HepG2 (cell line): ENCODE data around the gene DLG2. TPM values are rescaled to one million over a fixed set of nuclear protein-coding genes. Genes with fewer than 3 reads are reported as not detected.

Source experiments
- ATAC-seq: fragments of 200-7000 bp; cut with Tn5 transposase; 3 replicates; pipeline ENCODE4 v1.9.1; 2020; ENCODE audit warnings: mild to moderate bottlenecking, moderate library complexity
- BruUV-seq: library from RNA; stranded (reverse); fragments of 400-500 nt; replicated peaks from 2 replicates; lab custom pipeline; 2021; lab: Mats Ljungman, UMichigan
- CTCF ChIA-PET: fragments of 300-600 bp; formaldehyde crosslinking; extraction: SDS; loops from one replicate; lab custom pipeline; 2021; ENCODE audit warnings: low total read pairs, inconsistent platforms, low intra/inter-chr PET ratio; lab: Yijun Ruan, JAX
- POLR2A ChIA-PET: fragments of 350-600 bp; sonication (Branson Sonifier 250); formaldehyde crosslinking; loops from one replicate; lab custom pipeline; 2020; ENCODE audit warnings: antibody characterized with exemption, inconsistent platforms; lab: Yijun Ruan, JAX
- DNase-seq: peaks from one replicate; pipeline ENCODE4 v3.0.0-alpha.2; 2015; ENCODE audit warnings: low spot score
- FAIRE-seq: peaks from 3 replicates; lab custom pipeline; 2011; peaks lifted over from hg19 to GRCh38; lab: Jason Lieb, UNC
- H2AFZ ChIP-seq: one replicate; pipeline ENCODE4 v1.6.1; 2011; ENCODE audit warnings: low read length, inconsistent platforms
- H3K27ac ChIP-seq: fragments of 300-600 bp; 3 replicates; pipeline ENCODE4 v1.8.0; 2011; ENCODE audit warnings: mixed run types, mild to moderate bottlenecking, mixed read lengths, low read length, inconsistent platforms; ENCODE audit not compliant: insufficient read depth; ENCODE audit errors: extremely low read length
- H3K27me3 ChIP-seq, 2 experiments: fragments of 200-600 bp in 1 of 2; 2 replicates in 1 of 2; 3 replicates in 1 of 2; pipeline versions ENCODE4 v1.6.0 to v1.8.0; 2011; ENCODE audit warnings: low read length in 2 of 2, mild to moderate bottlenecking in 2 of 2, moderate library complexity in 2 of 2, inconsistent platforms in 1 of 2; ENCODE audit not compliant: insufficient read depth in 2 of 2, control insufficient read depth in 1 of 2
- H3K36me3 ChIP-seq, 2 experiments: fragments of 200-600 bp in 1 of 2; replicated peaks in 1 of 2; 2 replicates in 1 of 2; 3 replicates in 1 of 2; pipeline versions ENCODE4 v1.5.1 to v1.8.0; 2011; ENCODE audit warnings: low read length in 2 of 2, inconsistent platforms in 1 of 2; ENCODE audit not compliant: insufficient read depth in 2 of 2, control insufficient read depth in 1 of 2
- H3K4me1 ChIP-seq: 2 replicates; pipeline ENCODE4 v1.5.1; 2012; ENCODE audit warnings: low read length, inconsistent platforms; ENCODE audit not compliant: insufficient read depth
- H3K4me2 ChIP-seq: 2 replicates; pipeline ENCODE4 v1.6.0; 2011; ENCODE audit warnings: low read depth, low read length, inconsistent platforms
- H3K4me3 ChIP-seq, 3 experiments: fragments of 200-600 bp in 1 of 3; sonication (generic), shearing (Covaris generic) in 1 of 3; replicated peaks in 1 of 3; 2 replicates each; pipeline ENCODE4 v1.5.1; 2011 to 2016; ENCODE audit warnings: low read length in 3 of 3, inconsistent platforms in 2 of 3, low read depth in 2 of 3, mild to moderate bottlenecking in 2 of 3, control low read depth in 1 of 3, mixed read lengths in 1 of 3; ENCODE audit not compliant: insufficient read depth in 1 of 3
- H3K79me2 ChIP-seq: one replicate; pipeline ENCODE4 v1.6.1; 2011; ENCODE audit warnings: low read length, inconsistent platforms; ENCODE audit not compliant: insufficient read depth
- H3K9ac ChIP-seq: 2 replicates; pipeline ENCODE4 v1.6.0; 2011; ENCODE audit warnings: mild to moderate bottlenecking, low read depth, low read length, inconsistent platforms; ENCODE audit not compliant: insufficient read depth
- H3K9me3 ChIP-seq: 2 replicates; pipeline ENCODE4 v1.5.1; 2012; ENCODE audit warnings: mild to moderate bottlenecking, low read length
- H4K20me1 ChIP-seq: 2 replicates; pipeline ENCODE4 v1.6.0; 2011; ENCODE audit warnings: inconsistent platforms, mild to moderate bottlenecking, low read length, moderate library complexity; ENCODE audit not compliant: insufficient read depth
- FLYWCH1 ChIP-seq: sonication (generic); formaldehyde crosslinking; IDR thresholded peaks from 2 replicates; pipeline ENCODE4 v1.8.1; 2023; ENCODE audit warnings: mild to moderate bottlenecking, missing genetic modification reagents
- FOXP1 ChIP-seq, 2 experiments: fragments of 450-650 bp in 1 of 2; IDR thresholded peaks; 2 replicates each; pipeline ENCODE4 v1.6.1; 2017 to 2018; ENCODE audit warnings: antibody characterized with exemption in 1 of 2
- HHEX ChIP-seq: IDR thresholded peaks from 2 replicates; pipeline ENCODE4 v1.6.1; 2016; ENCODE audit warnings: control low read depth
- MZF1 ChIP-seq: sonication (generic); formaldehyde crosslinking; IDR thresholded peaks from 2 replicates; pipeline ENCODE4 v1.8.1; 2023; ENCODE audit warnings: mild to moderate bottlenecking, missing genetic modification reagents, borderline replicate concordance
- NR0B2 ChIP-seq: sonication (generic); formaldehyde crosslinking; IDR thresholded peaks from 2 replicates; pipeline ENCODE4 v1.4.0; 2020; ENCODE audit warnings: mild to moderate bottlenecking, missing genetic modification reagents
- RXRA ChIP-seq: sonication (generic); formaldehyde crosslinking; IDR thresholded peaks from 2 replicates; pipeline ENCODE4 v1.5.1; 2020; ENCODE audit warnings: missing genetic modification reagents
- SNAI1 ChIP-seq: sonication (generic); formaldehyde crosslinking; IDR thresholded peaks from 2 replicates; pipeline ENCODE4 v1.5.0; 2020; ENCODE audit warnings: mild to moderate bottlenecking, missing genetic modification reagents, borderline replicate concordance
- TFDP2 ChIP-seq: sonication (generic); formaldehyde crosslinking; IDR thresholded peaks from 2 replicates; pipeline ENCODE4 v1.4.0; 2020; ENCODE audit warnings: missing genetic modification reagents
- YEATS2 ChIP-seq: sonication (generic); formaldehyde crosslinking; IDR thresholded peaks from 2 replicates; pipeline ENCODE4 v1.4.0; 2020; ENCODE audit warnings: missing genetic modification reagents, borderline replicate concordance
- ZNF510 ChIP-seq: sonication (generic); formaldehyde crosslinking; IDR thresholded peaks from 2 replicates; pipeline ENCODE4 v1.4.0; 2020; ENCODE audit warnings: low read depth, mild to moderate bottlenecking, missing genetic modification reagents
- ZNF564 ChIP-seq: sonication (generic); formaldehyde crosslinking; IDR thresholded peaks from 2 replicates; pipeline ENCODE4 v1.8.1; 2023; ENCODE audit warnings: mild to moderate bottlenecking, missing genetic modification reagents
- ZNF652 ChIP-seq: IDR thresholded peaks from 2 replicates; pipeline ENCODE4 v1.6.1; 2016; ENCODE audit warnings: low read depth, borderline replicate concordance
- ZZZ3 ChIP-seq: sonication (generic); formaldehyde crosslinking; IDR thresholded peaks from 2 replicates; pipeline ENCODE4 v1.4.0; 2020; ENCODE audit warnings: missing genetic modification reagents, mild to moderate bottlenecking, borderline replicate concordance
- WGBS: methylation state at CpG from one replicate; pipeline ENCODE4 v1.1.6; 2017; ENCODE audit warnings: low lambda C conversion rate; 5-methylcytosine and 5-hydroxymethylcytosine counted together
- in situ Hi-C: cut with HindIII; loops from 2 replicates; pipeline ENCODE4 v1.10.0; 2017; ENCODE audit warnings: low pct_unique_long_range_greater_than_20kb; ENCODE audit not compliant: extremely low pct_ligation_motif_present
- intact Hi-C: fragments of 100-400 bp; cut with micrococcal nuclease; formaldehyde crosslinking; loops from one replicate; pipeline ENCODE4 v1.10.0; 2022; ENCODE audit not compliant: unreplicated experiment
- polyA plus RNA-seq, 8 experiments: library from polyadenylated mRNA; depleted of rRNA in 3 of 8; stranded (reverse) in 7 of 8; unstranded in 1 of 8; fragments of >200 nt; fragmentation: Illumina TruSeq in 4 of 8; extraction: Trizol in 4 of 8; gene quantifications; 2 replicates each; pipeline versions ENCODE4 v1.2.1 to v1.2.3, GENCODE V29; 2011 to 2016; ENCODE audit warnings: low read depth in 4 of 8, missing spikeins in 1 of 8, mixed read lengths in 1 of 8; ENCODE audit not compliant: insufficient read depth in 1 of 8
- total RNA-seq, 5 experiments: library from RNA; depleted of rRNA; stranded (reverse); fragments of >200 nt; fragmentation: Illumina TruSeq; extraction: Trizol; gene quantifications; 2 replicates each; pipeline ENCODE4 v1.2.3, GENCODE V29; 2016; ENCODE audit warnings: low read depth in 1 of 5

The DLG2 gene
- total and polyA plus RNA-seq, 2 of the 13 experiments (the other 11 are each of a cell fraction or from before 2014, with no cell fraction given) = 0.46 to 1.0 TPM

- Histone ChIP-seq H3K36me3 (no peaks in the 10 kb centered on the region), H3K27me3 (no peaks in the 10 kb centered on the region), H3K9me3 (no peaks in the 10 kb centered on the region), H2AFZ (no peak overlapping the region), H3K4me3 (no peak overlapping the region), H3K27ac (no peak overlapping the region), H3K4me2 (no peak overlapping the region), H3K4me1 (no peaks in the 10 kb centered on the region)
- WGBS = 0% methylated on average over 2 of the region's 2 CpGs
- no peak for FAIRE-seq
- BruUV-seq = no TSS peak
- intact Hi-C loops = no loop called here
- no peak for ATAC-seq
- DNase-seq = no peak
- TF ChIP-seq ZZZ3 (CRISPR knock-in tag) = no peak
- TF ChIP-seq RXRA (CRISPR knock-in tag) = no peak
- TF ChIP-seq YEATS2 (CRISPR knock-in tag) = no peak
- no peak for TF ChIP-seq FOXP1 (IDR thresholded peaks at IDR 0.05)
- no peak for TF ChIP-seq FOXP1 (CRISPR knock-in tag; IDR thresholded peaks at IDR 0.05)
- no peak for TF ChIP-seq HHEX
- TF ChIP-seq ZNF652 = no peak
- no peak for TF ChIP-seq ZNF510 (CRISPR knock-in tag)
- TF ChIP-seq NR0B2 (CRISPR knock-in tag) = no peak
- TF ChIP-seq ZNF564 = no peak
- no peak for TF ChIP-seq TFDP2 (CRISPR knock-in tag)
- TF ChIP-seq SNAI1 (CRISPR knock-in tag) = no peak
- no peak for TF ChIP-seq MZF1
- TF ChIP-seq FLYWCH1 (CRISPR knock-in tag) = no peak
- TF ChIP-seq, all 625 proteins: peak for 0
- in situ Hi-C loops = no loop called here
- Histone ChIP-seq H3K79me2 (no peaks in the 10 kb centered on the region), H3K9ac (no peak overlapping the region), H4K20me1 (no peaks in the 10 kb centered on the region)
- POLR2A ChIA-PET = no interaction called here
- CTCF ChIA-PET = no interaction called here
Measured at GRCh38 chr11:83409891-83410290, 2217.3 kb downstream of the DLG2 start.
